ENCODE measurements around the gene LRRC28. TPM values are rescaled to one million over a fixed set of nuclear protein-coding genes. Genes with fewer than 3 reads are reported as not detected.

LRRC28 gene
- total RNA-seq, 1 donor from 2014 or later: 33.0 TPM

- DNase-seq (ENCODE audit: low spot score): no peak
- no peak for TF ChIP-seq CTCF (IDR thresholded peaks at IDR 0.05; ENCODE audit: unreplicated experiment)
- H3K36me3 Mint-ChIP-seq (ENCODE audit: low read depth, unreplicated experiment): no peaks in the 10 kb centered on the region
- peaks cover 2% of the 10 kb centered on the region for H3K27me3 Mint-ChIP-seq (ENCODE audit: unreplicated experiment)
- H3K4me1 Mint-ChIP-seq (ENCODE audit: unreplicated experiment): peaks cover 3% of the 10 kb centered on the region
- H3K27ac Mint-ChIP-seq (ENCODE audit: unreplicated experiment): no peak overlapping the region
- H3K4me3 Mint-ChIP-seq (ENCODE audit: unreplicated experiment): no peak overlapping the region
- H3K9me3 Mint-ChIP-seq (ENCODE audit: unreplicated experiment): no peaks in the 10 kb centered on the region
Measured at GRCh38 chr15:99403597-99403996, 152.3 kb downstream of the LRRC28 start.

- DNase-seq (ENCODE audit: low spot score): no peak
- Mint-ChIP-seq H3K4me1 (ENCODE audit: unreplicated experiment) (peaks cover 3% of the 10 kb centered on the region), H3K36me3 (ENCODE audit: low read depth, unreplicated experiment) (no peaks in the 10 kb centered on the region), H3K9me3 (ENCODE audit: unreplicated experiment) (no peaks in the 10 kb centered on the region), H3K27ac (ENCODE audit: unreplicated experiment) (no peak overlapping the region), H3K4me3 (ENCODE audit: unreplicated experiment) (no peak overlapping the region), H3K27me3 (ENCODE audit: unreplicated experiment) (peaks cover 4% of the 10 kb centered on the region)
- TF ChIP-seq CTCF (IDR thresholded peaks at IDR 0.05; ENCODE audit: unreplicated experiment): no peak
Measured at GRCh38 chr15:99404454-99404853, 153.2 kb downstream of the LRRC28 start.

- DNase-seq (ENCODE audit: low spot score): no peak
- Mint-ChIP-seq H3K4me1 (ENCODE audit: unreplicated experiment) (peaks cover 3% of the 10 kb centered on the region), H3K36me3 (ENCODE audit: low read depth, unreplicated experiment) (no peaks in the 10 kb centered on the region), H3K27ac (ENCODE audit: unreplicated experiment) (no peak overlapping the region), H3K27me3 (ENCODE audit: unreplicated experiment) (peaks cover 5% of the 10 kb centered on the region), H3K4me3 (ENCODE audit: unreplicated experiment) (no peak overlapping the region), H3K9me3 (ENCODE audit: unreplicated experiment) (no peaks in the 10 kb centered on the region)
- TF ChIP-seq CTCF (IDR thresholded peaks at IDR 0.05; ENCODE audit: unreplicated experiment): no peak
Measured at GRCh38 chr15:99406120-99406519, 154.8 kb downstream of the LRRC28 start.

GRCh38 chr15:99406716-99407487 lies 155.6 kb downstream of the LRRC28 start:
- TF ChIP-seq CTCF (IDR thresholded peaks at IDR 0.05; ENCODE audit: unreplicated experiment): no peak
- H3K27ac Mint-ChIP-seq (ENCODE audit: unreplicated experiment): no peak overlapping the region

GRCh38 chr15:99407716-99408115 lies 156.4 kb downstream of the LRRC28 start:
- no peaks in the 10 kb centered on the region for H3K4me1 Mint-ChIP-seq (ENCODE audit: unreplicated experiment)
- no peak overlapping the region for H3K4me3 Mint-ChIP-seq (ENCODE audit: unreplicated experiment)
- no peak overlapping the region for H3K27ac Mint-ChIP-seq (ENCODE audit: unreplicated experiment)
- no peak for TF ChIP-seq CTCF (IDR thresholded peaks at IDR 0.05; ENCODE audit: unreplicated experiment)
- H3K36me3 Mint-ChIP-seq (ENCODE audit: low read depth, unreplicated experiment): no peaks in the 10 kb centered on the region
- no peaks in the 10 kb centered on the region for H3K9me3 Mint-ChIP-seq (ENCODE audit: unreplicated experiment)
- DNase-seq (ENCODE audit: low spot score): no peak
- peaks cover 5% of the 10 kb centered on the region for H3K27me3 Mint-ChIP-seq (ENCODE audit: unreplicated experiment)

More at GRCh38 chr15:99406716-99407487, 155.6 kb downstream of the LRRC28 start:
- Mint-ChIP-seq H3K36me3 (ENCODE audit: low read depth, unreplicated experiment) (no peaks in the 10 kb centered on the region), H3K27me3 (ENCODE audit: unreplicated experiment) (peaks cover 5% of the 10 kb centered on the region), H3K4me3 (ENCODE audit: unreplicated experiment) (no peak overlapping the region), H3K4me1 (ENCODE audit: unreplicated experiment) (no peaks in the 10 kb centered on the region), H3K9me3 (ENCODE audit: unreplicated experiment) (no peaks in the 10 kb centered on the region)
- DNase-seq (ENCODE audit: low spot score): no peak

Measured in endothelial cell (in vitro differentiated cells).